Central memory CD8-positive, alpha-beta T cell (primary cell): ENCODE data around the gene WDTC1.
A peak's percentile ranks its signal among the peaks of the same experiment; 100 is the strongest.

ENCODE experiments used
- ATAC-seq: fragments of 150-1000 bp; cut with Tn5 transposase; replicated peaks from 2 replicates; pipeline ENCODE4 v1.10.0; 2022; ENCODE audit warnings: mild to moderate bottlenecking, moderate FRiP score, moderate number of reproducible peaks; ENCODE audit not compliant: poor library complexity, severe bottlenecking; ENCODE audit errors: extremely low read depth
- DNase-seq, 2 donors: peaks; one replicate each; pipeline ENCODE4 v3.0.0; 2021; ENCODE audit warnings: low spot score in 2 of 2
- H3K27ac Mint-ChIP-seq: one replicate; pipeline ENCODE4 v1.8.0; 2022; ENCODE audit warnings: low read depth, mild to moderate bottlenecking, moderate library complexity, mixed read lengths
- H3K27me3 Mint-ChIP-seq: one replicate; pipeline ENCODE4 v1.8.0; 2022; ENCODE audit warnings: mixed read lengths
- H3K36me3 Mint-ChIP-seq: one replicate; pipeline ENCODE4 v1.8.0; 2022; ENCODE audit warnings: mild to moderate bottlenecking, moderate library complexity, mixed read lengths; ENCODE audit not compliant: insufficient read depth
- H3K4me1 Mint-ChIP-seq: one replicate; pipeline ENCODE4 v1.8.0; 2022; ENCODE audit warnings: mixed read lengths
- H3K4me3 Mint-ChIP-seq: one replicate; pipeline ENCODE4 v1.8.0; 2022; ENCODE audit warnings: mild to moderate bottlenecking, moderate library complexity, mixed read lengths
- H3K9me3 Mint-ChIP-seq: one replicate; pipeline ENCODE4 v1.8.0; 2022; ENCODE audit warnings: mixed read lengths

Gene WDTC1

DNA sequence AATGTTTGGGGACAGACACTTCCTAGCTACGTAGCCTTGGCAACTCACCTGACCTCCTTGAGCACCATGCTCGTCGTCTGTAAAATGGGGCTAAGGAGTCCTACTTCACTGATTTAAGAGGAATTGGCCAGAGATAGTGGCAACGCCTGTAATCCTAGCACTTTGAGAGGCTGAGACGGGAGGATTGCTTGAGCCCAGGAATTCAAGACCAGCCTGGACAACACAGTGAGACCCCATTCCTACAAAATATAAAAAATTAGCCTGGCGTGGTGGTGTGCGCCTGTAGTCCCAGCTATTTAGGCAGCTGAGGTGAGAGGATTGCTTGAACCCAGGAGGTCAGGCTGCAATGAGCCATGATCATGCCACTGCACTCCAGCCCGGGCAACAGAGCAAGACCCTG is 111.9 kb downstream of the WDTC1 start:
- peaks cover 31% of the 10 kb centered on the region for H3K4me1 Mint-ChIP-seq

GRCh38 chr1:27346991-27347624 is 112.7 kb downstream of the WDTC1 start:
- Mint-ChIP-seq H3K27me3 (no peaks in the 10 kb centered on the region), H3K36me3 (peaks cover 44% of the 10 kb centered on the region), H3K4me3 (no peak overlapping the region), H3K4me1 (peaks cover 26% of the 10 kb centered on the region), H3K9me3 (no peaks in the 10 kb centered on the region), H3K27ac (peak overlapping the region; percentile 79)
- DNase-seq, result no peak
- ATAC-seq, result no peak

More for the DNA sequence above, 111.9 kb downstream of the WDTC1 start:
- Mint-ChIP-seq H3K4me3 (peak overlapping the region; percentile 25), H3K27me3 (no peaks in the 10 kb centered on the region), H3K27ac (no peak overlapping the region), H3K9me3 (no peaks in the 10 kb centered on the region), H3K36me3 (peaks cover 42% of the 10 kb centered on the region)
- DNase-seq (no peak), ATAC-seq (no peak)

DNA sequence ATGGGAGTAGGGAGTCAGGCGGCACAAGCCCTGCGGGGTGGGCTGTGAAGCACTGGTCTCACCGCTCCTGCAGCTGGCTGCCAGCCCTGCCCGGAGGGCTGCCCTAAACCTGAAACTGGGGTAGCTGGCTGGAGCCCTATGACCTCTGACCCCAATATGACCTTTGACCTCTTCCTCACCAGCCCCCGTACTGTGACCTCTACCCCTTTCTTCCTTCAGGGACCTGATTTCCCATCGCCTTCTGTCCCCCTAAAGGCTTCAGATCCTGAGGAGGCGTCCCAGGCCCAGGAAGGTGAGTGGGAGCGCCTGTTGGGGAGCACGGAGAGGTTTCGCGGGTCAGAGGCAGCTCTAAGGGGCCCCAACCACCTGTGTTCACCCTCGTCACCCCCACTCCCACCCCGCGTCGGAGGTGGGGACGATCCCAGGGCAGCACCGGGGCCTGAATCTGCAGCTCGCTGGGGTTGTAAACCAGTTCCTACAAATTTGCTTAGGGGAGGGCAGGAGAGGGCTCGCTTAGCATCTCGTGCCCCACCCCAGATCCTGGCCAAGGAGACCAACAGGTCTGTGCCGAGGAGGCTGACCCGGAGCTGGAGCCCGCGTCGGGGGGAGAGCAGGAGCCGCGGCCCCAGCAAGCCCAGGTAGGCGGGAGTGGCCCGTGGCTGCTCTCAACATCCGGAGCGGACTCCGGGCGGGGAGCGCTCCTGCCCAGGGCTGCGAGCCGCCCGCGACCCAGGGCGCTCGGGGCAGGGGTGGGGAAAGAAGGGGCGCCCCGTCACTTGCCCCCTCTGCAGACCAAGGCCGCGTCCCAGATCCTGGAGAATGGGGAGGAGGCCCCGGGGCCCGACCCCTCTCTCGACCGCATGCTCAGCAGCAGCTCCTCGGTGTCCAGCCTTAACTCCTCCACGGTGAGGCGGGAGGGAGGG is 114.7 kb downstream of the WDTC1 start:
- Mint-ChIP-seq H3K4me1 (peaks cover 17% of the 10 kb centered on the region), H3K27me3 (no peaks in the 10 kb centered on the region), H3K9me3 (no peaks in the 10 kb centered on the region), H3K4me3 (no peak overlapping the region), H3K27ac (no peak overlapping the region), H3K36me3 (peaks cover 37% of the 10 kb centered on the region)
- ATAC-seq, result no peak
- DNase-seq, result no peak

DNA sequence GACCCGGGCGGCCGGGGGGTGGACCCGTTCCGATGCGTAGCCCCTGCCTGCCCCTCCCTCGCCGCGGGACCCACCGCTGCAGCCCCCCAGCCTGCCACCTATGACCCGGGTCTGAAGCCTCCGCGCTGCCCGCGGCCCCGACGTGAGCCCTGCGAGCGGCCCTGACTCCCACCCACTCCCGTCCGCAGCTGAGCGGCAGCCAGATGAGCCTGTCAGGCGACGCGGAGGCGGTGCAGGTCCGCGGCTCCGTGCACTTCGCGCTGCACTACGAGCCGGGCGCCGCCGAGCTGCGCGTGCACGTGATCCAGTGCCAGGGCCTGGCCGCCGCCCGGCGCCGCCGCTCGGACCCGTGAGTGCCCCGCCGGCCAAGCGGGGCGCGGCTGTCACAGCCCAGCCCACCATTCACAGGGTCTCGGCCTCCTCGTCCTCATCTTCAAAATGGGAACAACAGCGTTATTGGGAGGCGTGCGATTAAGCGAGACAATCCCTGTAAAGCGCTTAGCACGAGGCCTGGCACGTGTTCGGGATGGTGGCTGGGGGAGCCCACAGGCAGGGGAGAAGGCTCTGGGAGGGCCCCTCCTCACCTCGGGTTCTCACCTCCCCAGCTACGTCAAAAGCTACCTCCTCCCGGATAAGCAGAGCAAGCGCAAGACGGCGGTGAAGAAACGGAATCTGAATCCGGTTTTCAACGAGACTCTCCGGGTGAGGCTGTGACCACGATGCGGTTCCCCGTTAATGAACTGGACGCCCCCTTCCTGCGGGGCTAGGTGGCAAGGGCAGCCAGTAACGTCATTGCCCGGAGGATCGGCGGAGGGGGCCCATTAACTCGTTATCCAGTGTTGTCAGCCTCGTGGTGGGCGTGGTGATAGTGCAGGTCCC is 115.6 kb downstream of the WDTC1 start:
- no peaks in the 10 kb centered on the region for H3K27me3 Mint-ChIP-seq
- H3K4me1 Mint-ChIP-seq, result peaks cover 18% of the 10 kb centered on the region
- H3K4me3 Mint-ChIP-seq, result no peak overlapping the region
- H3K9me3 Mint-ChIP-seq, result no peaks in the 10 kb centered on the region
- no peak overlapping the region for H3K27ac Mint-ChIP-seq
- no peak for ATAC-seq
- no peak for DNase-seq
- peaks cover 34% of the 10 kb centered on the region for H3K36me3 Mint-ChIP-seq

GRCh38 chr1:27350663-27351540 is 116.5 kb downstream of the WDTC1 start:
- DNase-seq (no peak), ATAC-seq (no peak)
- no peaks in the 10 kb centered on the region for H3K27me3 Mint-ChIP-seq
- H3K4me1 Mint-ChIP-seq, result peaks cover 23% of the 10 kb centered on the region
- no peaks in the 10 kb centered on the region for H3K9me3 Mint-ChIP-seq
- H3K4me3 Mint-ChIP-seq, result no peak overlapping the region
- H3K27ac Mint-ChIP-seq, result no peak overlapping the region
- H3K36me3 Mint-ChIP-seq, result peaks cover 29% of the 10 kb centered on the region

- H3K4me3 Mint-ChIP-seq, result no peak overlapping the region
Observed at GRCh38 chr1:27351541-27352107, 117.2 kb downstream of the WDTC1 start.

GRCh38 chr1:27353166-27353565 is 118.7 kb downstream of the WDTC1 start:
- ATAC-seq (no peak), DNase-seq (no peak)
- H3K36me3 Mint-ChIP-seq, result peaks cover 28% of the 10 kb centered on the region
- no peaks in the 10 kb centered on the region for H3K9me3 Mint-ChIP-seq
- peaks cover 25% of the 10 kb centered on the region for H3K4me1 Mint-ChIP-seq
- peak overlapping the region; percentile 78 for H3K27ac Mint-ChIP-seq
- no peak overlapping the region for H3K4me3 Mint-ChIP-seq
- no peaks in the 10 kb centered on the region for H3K27me3 Mint-ChIP-seq

More at GRCh38 chr1:27351541-27352107, 117.2 kb downstream of the WDTC1 start:
- ATAC-seq, result no peak
- H3K4me1 Mint-ChIP-seq, result peaks cover 23% of the 10 kb centered on the region
- no peaks in the 10 kb centered on the region for H3K27me3 Mint-ChIP-seq
- no peak overlapping the region for H3K27ac Mint-ChIP-seq
- H3K9me3 Mint-ChIP-seq, result no peaks in the 10 kb centered on the region
- no peak for DNase-seq
- H3K36me3 Mint-ChIP-seq, result peaks cover 26% of the 10 kb centered on the region

DNA sequence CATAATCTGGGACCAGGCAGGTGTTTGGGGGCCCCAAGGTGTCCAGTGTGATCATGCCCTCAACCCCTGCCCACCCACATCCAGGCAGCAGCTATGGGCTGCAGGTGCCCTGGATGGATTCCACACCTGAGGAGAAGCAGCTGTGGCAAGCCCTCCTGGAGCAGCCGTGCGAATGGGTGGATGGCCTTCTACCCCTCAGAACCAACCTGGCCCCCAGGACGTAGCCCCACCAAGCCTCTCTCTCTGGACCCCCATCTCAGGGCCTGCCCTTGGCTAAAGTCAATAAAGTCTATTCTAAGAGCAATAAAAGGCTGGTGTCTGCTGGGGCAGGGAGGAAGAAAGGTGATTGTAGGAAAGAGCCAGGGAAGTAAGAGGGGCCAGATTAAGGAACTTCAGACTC is 119.2 kb downstream of the WDTC1 start:
- no peak for ATAC-seq
- Mint-ChIP-seq H3K27me3 (no peaks in the 10 kb centered on the region), H3K4me1 (peaks cover 25% of the 10 kb centered on the region), H3K27ac (no peak overlapping the region), H3K36me3 (peaks cover 26% of the 10 kb centered on the region), H3K9me3 (no peaks in the 10 kb centered on the region), H3K4me3 (no peak overlapping the region)
- DNase-seq, result no peak

GRCh38 chr1:27355683-27356082 is 121.3 kb downstream of the WDTC1 start:
- Mint-ChIP-seq H3K4me1 (peaks cover 43% of the 10 kb centered on the region), H3K27ac (peak overlapping the region; percentile 88), H3K4me3 (peak overlapping the region; percentile 75), H3K9me3 (no peaks in the 10 kb centered on the region), H3K27me3 (no peaks in the 10 kb centered on the region), H3K36me3 (peaks cover 24% of the 10 kb centered on the region)
- no peak for DNase-seq
- ATAC-seq, result no peak

DNA sequence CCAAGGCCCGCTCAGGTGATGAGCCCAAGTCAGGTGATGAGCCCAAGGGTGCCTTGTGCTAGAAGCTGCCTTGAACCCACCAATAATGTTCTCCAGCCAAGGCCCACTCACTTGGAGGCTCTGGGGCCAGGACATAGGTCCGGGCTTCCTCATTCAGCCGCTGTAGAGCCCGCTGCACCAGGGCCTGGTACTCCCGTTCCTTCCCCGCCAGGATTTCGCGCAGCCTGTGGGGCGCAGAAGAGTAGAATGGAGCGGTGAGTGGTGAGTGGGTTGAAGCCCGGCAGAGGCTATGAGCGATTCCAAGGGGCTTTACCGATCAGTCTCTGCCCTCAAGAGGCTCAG is 121.8 kb downstream of the WDTC1 start:
- no peaks in the 10 kb centered on the region for H3K9me3 Mint-ChIP-seq
- H3K27me3 Mint-ChIP-seq, result no peaks in the 10 kb centered on the region
- DNase-seq (no peak), ATAC-seq (no peak)
- H3K4me3 Mint-ChIP-seq, result peak overlapping the region; percentile 75
- H3K27ac Mint-ChIP-seq, result peak overlapping the region; percentile 80
- H3K4me1 Mint-ChIP-seq, result peaks cover 43% of the 10 kb centered on the region
- H3K36me3 Mint-ChIP-seq, result peaks cover 22% of the 10 kb centered on the region

DNA sequence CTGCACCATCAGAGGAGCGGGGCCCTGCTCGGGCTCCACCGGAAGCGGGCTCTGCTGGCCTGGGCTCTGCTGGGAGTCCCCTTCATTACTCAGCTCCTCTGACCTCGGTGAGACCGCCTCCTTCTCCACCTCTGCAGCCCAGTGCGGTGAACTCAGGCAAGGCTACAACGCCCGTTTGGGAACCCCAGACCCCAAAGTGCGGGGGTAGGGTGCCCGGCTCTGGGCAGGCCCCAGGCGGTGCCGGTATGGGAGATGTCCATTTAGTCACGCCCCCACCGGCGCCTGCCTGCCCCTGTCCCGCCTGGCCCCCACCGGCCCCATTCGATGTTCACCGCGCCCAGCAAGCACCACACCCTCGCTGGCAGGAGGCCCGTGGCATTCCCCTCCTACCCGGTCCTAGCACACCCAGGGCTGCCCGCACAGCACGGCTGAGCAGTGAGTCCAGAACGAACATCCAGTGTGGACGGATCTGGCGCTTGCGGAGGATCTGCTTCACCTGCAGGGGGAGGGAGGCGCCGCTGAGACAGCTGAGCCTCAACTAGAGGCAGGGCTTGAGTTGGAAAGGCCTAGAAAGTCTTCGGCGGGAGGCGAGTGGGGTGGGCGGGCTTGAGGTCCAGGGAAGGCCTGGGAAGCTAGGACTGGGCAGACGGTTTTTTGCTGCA is 122.3 kb downstream of the WDTC1 start:
- Mint-ChIP-seq H3K27ac (peak overlapping the region; percentile 80), H3K27me3 (no peaks in the 10 kb centered on the region), H3K4me1 (peaks cover 43% of the 10 kb centered on the region), H3K4me3 (peak overlapping the region; percentile 75), H3K36me3 (peaks cover 22% of the 10 kb centered on the region), H3K9me3 (no peaks in the 10 kb centered on the region)
- ATAC-seq (peak; percentile 64), DNase-seq (peak in 1 of 2 donors; percentile 32)
